ENCODE data around the gene AFF3.

GRCh38 chr2:99762714-99763113 lies 379.7 kb downstream of the AFF3 start:
- TF ChIP-seq CTCF (IDR thresholded peaks at IDR 0.05): no peak
- TF ChIP-seq ZFX (IDR thresholded peaks at IDR 0.05; ENCODE audit: borderline replicate concordance): no peak

Measured in 22Rv1 (cell line).